ENCODE results near the gene HMCES.
"Not testable (repeated sequence)": the region's sequence is repeated elsewhere in the genome, so short reads cannot be mapped to it uniquely, and the experiment has no call there.

Gene HMCES

DNA sequence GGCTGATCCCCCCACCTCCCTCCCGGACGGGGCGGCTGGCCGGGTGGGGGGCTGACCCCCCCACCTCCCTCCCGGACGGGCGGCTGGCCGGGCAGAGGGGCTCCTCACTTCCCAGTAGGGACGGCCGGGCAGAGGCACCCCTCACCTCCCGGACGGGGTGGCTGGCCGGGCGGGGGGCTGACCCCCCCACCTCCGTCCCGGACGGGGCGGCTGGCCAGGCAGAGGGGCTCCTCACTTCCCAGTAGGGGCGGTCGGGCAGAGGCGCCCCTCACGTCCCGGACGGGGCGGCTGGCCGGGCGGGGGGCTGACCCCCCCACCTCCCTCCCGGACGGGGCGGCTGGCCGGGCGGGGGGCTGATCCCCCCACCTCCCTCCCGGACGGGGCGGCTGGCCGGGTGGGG, 60.5 kb downstream of the HMCES start:
- H3K27ac Mint-ChIP-seq; DNase-seq (ENCODE audit: low spot score in 2 of 2); H3K4me1 Mint-ChIP-seq; H3K36me3 Mint-ChIP-seq; H3K4me3 Mint-ChIP-seq; ATAC-seq; H3K9me3 Mint-ChIP-seq: not testable (repeated sequence)

DNA sequence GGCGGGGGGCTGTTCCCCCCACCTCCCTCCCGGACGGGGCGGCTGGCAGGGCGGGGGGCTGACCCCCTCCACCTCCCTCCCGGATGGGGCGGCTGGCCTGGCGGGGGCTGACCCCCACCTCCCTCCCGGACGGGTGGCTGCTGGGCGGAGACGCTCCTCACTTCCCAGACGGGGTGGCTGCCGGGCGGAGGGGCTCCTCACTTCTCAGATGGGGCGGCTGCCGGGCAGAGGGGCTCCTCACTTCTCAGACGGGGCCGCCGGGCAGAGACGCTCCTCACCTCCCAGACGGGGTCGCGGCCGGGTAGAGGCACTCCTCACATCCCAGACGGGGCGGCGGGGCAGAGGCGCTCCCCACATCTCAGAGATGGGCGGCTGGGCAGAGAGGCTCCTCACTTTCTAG, 61.2 kb downstream of the HMCES start:
- not testable (repeated sequence) for H3K36me3 Mint-ChIP-seq; ATAC-seq; H3K4me1 Mint-ChIP-seq; DNase-seq (ENCODE audit: low spot score in 2 of 2); H3K27ac Mint-ChIP-seq; H3K9me3 Mint-ChIP-seq; H3K4me3 Mint-ChIP-seq

DNA sequence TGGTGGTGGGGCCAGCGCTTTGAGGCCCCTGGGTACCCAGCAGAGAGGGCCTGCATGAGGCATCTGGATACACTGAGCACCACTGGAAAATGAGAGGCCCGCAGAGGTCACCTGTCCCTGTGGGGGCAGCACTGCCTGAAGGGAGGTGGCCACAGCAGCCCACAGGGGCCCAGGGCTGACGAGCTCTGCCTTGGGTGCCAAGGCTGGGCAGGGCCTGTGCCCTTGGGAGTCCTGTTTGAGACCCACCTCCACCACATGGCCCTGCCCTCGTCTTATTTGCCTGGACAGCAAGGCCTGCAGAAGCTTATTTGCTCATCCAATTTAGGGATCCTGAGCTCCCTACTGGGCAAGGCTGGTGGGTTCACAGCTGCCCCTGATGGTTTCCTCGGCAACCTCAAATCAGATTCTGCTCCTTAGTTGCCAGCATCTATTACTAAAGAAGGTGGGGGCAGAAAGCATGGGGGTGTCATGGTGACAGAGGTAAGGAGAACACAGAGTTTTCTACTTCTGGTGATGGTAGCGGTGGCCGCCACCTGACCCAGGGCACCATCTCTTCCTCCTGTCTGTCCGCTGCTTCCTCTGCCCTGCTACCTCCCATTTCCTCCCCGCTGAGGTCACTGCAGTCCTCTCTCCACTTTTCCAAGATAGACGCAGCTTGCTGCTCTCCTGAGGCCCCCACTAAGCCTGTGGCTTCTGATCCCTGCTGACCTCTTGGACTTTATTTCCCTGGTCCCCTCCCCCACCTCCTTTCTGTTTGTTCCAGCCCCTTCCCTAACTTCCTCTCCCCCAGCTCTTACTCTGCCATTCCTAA, 62.9 kb downstream of the HMCES start:
- H3K9me3 Mint-ChIP-seq = no peaks in the 10 kb centered on the region
- no peak overlapping the region for H3K27ac Mint-ChIP-seq
- no peak overlapping the region for H3K4me3 Mint-ChIP-seq
- peaks cover 8% of the 10 kb centered on the region for H3K4me1 Mint-ChIP-seq
- peak; percentile 5 for ATAC-seq
- no peak for DNase-seq (ENCODE audit: low spot score in 2 of 2)
- H3K36me3 Mint-ChIP-seq = no peaks in the 10 kb centered on the region

DNA sequence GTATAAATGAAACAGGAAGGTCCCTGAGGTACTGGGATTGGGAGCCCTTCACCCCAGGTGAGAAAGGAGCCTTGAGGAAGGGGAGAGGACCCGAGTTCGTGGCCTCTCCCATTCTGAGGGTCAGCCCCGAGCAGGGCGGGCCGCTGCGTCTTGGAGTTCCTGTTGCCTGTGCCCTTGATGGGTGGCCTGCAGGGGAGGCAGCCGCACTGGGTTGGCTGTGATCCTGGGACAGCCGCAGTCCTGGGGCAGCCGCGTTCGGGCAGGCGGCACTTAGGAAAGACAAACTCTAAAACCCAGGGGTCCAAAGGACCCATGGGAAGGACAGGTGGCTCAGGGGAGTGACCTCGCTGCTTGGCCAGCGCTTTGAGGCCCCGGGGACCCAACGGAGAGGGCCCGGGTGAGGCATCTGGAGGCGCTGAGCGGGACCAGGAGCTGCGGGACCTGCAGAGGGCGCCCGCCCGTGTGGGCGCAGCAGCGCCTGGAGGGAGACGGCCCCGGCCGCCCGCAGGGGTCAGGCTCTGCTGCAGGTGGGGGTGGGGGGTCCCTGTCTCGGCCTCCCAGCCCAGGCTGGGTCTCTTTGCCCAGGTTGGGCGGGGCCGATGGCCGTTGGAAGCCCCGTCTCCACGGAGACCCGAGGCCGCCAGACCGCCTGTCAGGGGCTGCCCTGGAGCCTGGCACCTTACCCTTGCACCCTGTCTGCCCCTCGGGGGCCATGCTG, 65.1 kb downstream of the HMCES start:
- no peaks in the 10 kb centered on the region for H3K9me3 Mint-ChIP-seq
- DNase-seq (ENCODE audit: low spot score in 2 of 2) (peak in 1 of 2 donors; percentile 62), ATAC-seq (peak; percentile 76)
- peaks cover 13% of the 10 kb centered on the region for H3K4me1 Mint-ChIP-seq
- H3K36me3 Mint-ChIP-seq = no peaks in the 10 kb centered on the region
- peak overlapping the region; percentile 36 for H3K4me3 Mint-ChIP-seq
- no peak overlapping the region for H3K27ac Mint-ChIP-seq

DNA sequence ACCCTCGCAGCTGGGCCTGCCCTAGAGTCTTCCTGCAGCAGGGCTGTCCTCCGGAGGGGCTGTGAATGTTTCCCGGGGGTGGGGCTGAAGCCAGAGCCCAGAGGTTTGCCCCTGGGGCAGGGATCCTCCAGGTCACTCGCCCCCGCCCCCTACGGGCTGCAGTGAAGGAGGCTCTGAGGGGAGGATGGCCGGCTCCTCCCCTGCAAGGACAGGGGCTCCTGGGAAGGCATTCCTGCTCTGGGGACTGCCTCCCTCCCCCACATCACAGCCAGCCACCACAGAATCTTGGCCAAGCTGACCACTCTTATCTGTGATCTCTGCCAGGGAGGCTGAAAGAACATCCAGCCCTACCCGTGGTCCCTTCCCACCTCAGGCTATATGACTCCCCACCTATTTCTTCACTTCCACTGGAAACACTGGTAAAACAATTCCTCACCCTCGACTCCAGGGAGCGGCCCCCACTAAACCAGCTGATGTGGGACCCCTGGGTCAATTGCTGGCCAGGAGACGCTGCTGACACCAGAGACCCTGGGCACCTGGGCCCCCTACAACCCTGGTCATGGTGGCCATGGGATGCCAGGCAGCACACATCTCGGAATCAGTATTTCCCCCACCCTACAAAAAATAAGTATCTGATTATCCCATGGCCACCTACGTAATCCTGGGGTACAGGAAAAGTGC, 66.0 kb downstream of the HMCES start:
- DNase-seq (ENCODE audit: low spot score in 2 of 2) (no peak), ATAC-seq (no peak)
- Mint-ChIP-seq H3K4me1 (peaks cover 13% of the 10 kb centered on the region), H3K36me3 (no peaks in the 10 kb centered on the region), H3K9me3 (no peaks in the 10 kb centered on the region), H3K27ac (no peak overlapping the region), H3K4me3 (no peak overlapping the region)

DNA sequence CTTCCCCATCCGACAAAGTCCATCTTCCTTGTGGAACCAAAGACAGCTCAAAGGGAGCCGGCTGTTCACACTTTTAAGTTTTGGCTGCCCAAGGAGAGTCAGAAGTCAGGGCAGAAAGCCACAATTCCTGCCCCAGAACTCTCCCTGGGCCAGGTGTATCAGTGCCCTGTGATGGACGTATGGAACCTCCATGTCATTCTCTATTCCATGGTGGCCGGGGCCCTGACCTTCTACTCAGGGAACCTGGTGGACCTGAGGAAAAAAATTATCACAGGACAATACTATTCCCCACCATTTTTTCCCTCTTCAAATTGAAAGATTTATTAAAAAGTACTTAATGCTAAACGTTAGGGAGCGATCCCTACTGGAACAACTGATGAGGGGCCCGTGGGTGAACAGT, 66.6 kb downstream of the HMCES start:
- no peak overlapping the region for H3K27ac Mint-ChIP-seq
- peaks cover 13% of the 10 kb centered on the region for H3K4me1 Mint-ChIP-seq
- DNase-seq (ENCODE audit: low spot score in 2 of 2) (no peak), ATAC-seq (no peak)
- H3K9me3 Mint-ChIP-seq = no peaks in the 10 kb centered on the region
- no peak overlapping the region for H3K4me3 Mint-ChIP-seq
- no peaks in the 10 kb centered on the region for H3K36me3 Mint-ChIP-seq

DNA sequence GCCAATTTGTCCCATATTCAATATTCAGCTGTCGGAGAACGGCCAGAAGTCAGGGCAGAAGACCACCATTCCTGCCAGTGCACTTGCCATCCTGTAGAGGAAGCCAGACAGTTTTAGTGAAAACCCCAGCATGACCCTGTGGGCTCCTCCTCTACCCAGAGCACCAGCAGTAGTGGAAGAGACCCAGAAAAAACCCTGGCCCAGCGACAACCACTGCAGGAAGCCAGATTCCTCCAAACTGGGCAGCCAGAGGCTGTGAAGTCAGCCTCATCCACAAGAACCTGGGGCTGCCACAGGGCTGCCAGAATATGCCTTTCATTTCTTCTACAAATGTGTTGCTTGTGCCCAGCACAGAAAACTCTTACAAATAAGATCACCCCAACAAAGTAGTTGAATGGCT, 67.3 kb downstream of the HMCES start:
- DNase-seq (ENCODE audit: low spot score in 2 of 2) = no peak
- H3K4me3 Mint-ChIP-seq = no peak overlapping the region

DNA sequence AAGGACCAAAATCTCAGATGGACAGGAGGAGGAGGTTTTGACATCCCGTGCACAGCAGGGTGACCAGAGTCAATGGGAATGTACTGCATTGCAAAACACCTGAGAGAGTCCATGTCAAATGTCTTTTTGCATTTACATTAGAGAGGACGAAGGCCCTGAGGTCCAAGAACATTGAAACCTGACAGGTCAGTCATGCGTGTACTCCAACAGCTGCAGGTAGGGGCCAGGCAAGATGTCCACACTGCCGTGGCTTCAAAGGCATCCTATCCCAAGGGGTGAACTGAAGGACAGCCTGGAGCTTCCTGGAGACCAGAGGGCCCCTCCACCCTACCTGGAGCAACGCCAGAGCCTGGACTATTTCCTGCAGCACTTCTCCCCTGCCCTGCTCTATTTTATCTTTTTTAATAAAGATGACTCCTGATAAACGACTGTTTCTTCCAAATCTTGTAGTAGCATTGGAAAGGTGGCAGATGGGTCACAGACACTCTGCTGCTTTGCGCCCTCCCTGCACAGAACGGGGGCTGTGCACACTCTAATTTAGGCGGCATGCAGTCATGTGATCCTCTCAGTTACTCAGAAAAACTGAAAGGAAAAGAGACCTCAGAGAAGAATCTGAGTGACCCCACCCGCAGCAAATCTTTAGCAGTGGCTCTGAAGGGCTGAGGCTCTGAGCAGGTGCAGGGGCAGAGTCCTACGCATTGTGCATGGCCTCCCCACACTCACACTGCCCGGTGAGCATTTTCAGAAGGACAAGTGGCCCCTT, 68.2 kb downstream of the HMCES start:
- no peak for DNase-seq (ENCODE audit: low spot score in 2 of 2)
- H3K4me3 Mint-ChIP-seq = no peak overlapping the region
- ATAC-seq = no peak
- H3K4me1 Mint-ChIP-seq = peaks cover 13% of the 10 kb centered on the region
- no peak overlapping the region for H3K27ac Mint-ChIP-seq
- no peaks in the 10 kb centered on the region for H3K9me3 Mint-ChIP-seq
- no peaks in the 10 kb centered on the region for H3K36me3 Mint-ChIP-seq

More for the DNA sequence above, 67.3 kb downstream of the HMCES start:
- Mint-ChIP-seq H3K27ac (no peak overlapping the region), H3K4me1 (peaks cover 13% of the 10 kb centered on the region), H3K36me3 (no peaks in the 10 kb centered on the region), H3K9me3 (no peaks in the 10 kb centered on the region)
- ATAC-seq = no peak

DNA sequence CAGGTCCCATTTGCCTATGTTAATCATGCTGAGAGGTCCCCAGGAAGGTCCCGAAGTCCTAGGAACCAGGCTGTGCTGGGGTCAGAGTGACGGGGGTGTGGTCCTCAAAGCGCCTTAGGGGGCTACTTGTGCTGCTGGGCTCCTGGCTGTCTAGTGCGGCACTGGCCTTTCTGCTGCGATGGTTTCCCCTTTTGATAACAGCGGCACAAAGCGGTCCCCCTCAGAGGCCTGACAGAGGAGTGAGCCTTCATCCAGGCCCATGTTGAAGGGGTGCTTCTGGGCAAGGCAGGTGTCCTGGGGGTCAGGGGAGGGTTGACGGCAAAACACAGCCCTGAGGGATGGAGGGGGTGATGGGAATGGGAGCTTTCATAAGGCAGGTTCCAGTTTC, 68.8 kb downstream of the HMCES start:
- Mint-ChIP-seq H3K36me3 (no peaks in the 10 kb centered on the region), H3K27ac (no peak overlapping the region), H3K4me3 (no peak overlapping the region), H3K9me3 (no peaks in the 10 kb centered on the region), H3K4me1 (peaks cover 13% of the 10 kb centered on the region)
- DNase-seq (ENCODE audit: low spot score in 2 of 2) (no peak), ATAC-seq (no peak)

DNA sequence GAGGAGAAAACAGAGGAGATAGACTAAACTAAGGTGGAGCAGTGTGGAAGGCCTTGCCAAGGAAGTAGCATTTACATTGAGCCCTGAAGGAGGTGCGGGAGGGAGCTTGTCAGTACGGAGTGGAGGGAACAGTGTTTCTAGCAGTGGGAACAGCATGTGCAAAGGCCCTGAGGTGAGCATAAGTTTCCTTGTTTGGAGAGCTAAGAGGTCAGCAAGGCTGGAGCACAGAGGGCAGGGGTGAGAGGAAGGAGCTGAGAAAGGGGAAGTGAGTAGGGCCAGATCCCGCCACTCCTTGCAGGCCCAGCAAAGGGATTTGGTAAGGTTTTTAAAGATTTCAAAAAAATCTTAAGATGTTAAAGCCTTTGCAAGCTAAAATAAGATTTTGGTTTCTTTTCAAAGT, 70.1 kb downstream of the HMCES start:
- Mint-ChIP-seq H3K4me1 (peaks cover 7% of the 10 kb centered on the region), H3K9me3 (no peaks in the 10 kb centered on the region), H3K36me3 (no peaks in the 10 kb centered on the region), H3K27ac (no peak overlapping the region), H3K4me3 (no peak overlapping the region)
- no peak for ATAC-seq
- DNase-seq (ENCODE audit: low spot score in 2 of 2) = no peak

DNA sequence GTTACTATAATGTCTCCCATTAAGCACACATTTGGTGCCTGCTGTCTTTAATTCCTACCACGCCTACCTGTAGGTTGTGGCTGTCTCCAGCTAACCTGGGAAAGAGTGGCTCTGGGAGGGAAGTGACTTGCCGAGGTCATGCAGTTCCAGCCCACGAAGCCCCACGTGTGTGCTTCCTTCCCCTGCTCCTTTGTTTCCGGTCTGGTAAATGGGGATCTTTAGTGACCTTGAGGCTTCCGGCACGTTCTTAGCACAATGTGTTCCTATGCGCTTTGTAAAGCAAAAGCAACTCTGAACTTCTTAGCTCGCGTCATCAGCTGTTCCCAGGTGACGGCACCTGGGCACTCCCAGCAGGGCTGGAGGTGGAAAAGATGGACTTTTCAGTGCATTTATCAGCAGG, 70.5 kb downstream of the HMCES start:
- ATAC-seq; H3K27ac Mint-ChIP-seq; H3K9me3 Mint-ChIP-seq; H3K36me3 Mint-ChIP-seq; DNase-seq (ENCODE audit: low spot score in 2 of 2); H3K4me3 Mint-ChIP-seq; H3K4me1 Mint-ChIP-seq: not testable (repeated sequence)

DNA sequence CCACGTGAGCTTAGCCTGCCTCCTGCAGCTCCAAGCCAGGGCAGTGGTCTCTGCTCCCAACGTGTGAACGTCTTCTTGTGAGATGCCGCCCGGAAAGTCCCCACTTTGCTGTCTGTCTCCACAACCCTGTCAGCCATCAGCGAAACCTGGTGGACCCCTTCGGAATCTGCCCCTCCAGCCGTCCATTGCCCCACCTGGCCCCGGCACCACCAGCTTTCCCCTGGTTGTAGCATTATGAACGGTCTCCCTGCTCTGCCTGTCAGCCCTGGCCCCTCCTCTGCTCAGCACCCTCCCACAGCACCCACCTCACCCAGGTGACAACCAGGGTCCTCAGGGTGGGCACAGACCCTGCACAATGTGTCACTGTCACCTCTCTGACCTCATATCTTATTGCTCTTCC, 71.1 kb downstream of the HMCES start:
- H3K36me3 Mint-ChIP-seq = no peaks in the 10 kb centered on the region
- DNase-seq (ENCODE audit: low spot score in 2 of 2) = no peak
- H3K9me3 Mint-ChIP-seq = no peaks in the 10 kb centered on the region
- ATAC-seq = no peak
- H3K4me1 Mint-ChIP-seq = peaks cover 5% of the 10 kb centered on the region
- H3K27ac Mint-ChIP-seq = peak overlapping the region; percentile 18
- H3K4me3 Mint-ChIP-seq = no peak overlapping the region

DNA sequence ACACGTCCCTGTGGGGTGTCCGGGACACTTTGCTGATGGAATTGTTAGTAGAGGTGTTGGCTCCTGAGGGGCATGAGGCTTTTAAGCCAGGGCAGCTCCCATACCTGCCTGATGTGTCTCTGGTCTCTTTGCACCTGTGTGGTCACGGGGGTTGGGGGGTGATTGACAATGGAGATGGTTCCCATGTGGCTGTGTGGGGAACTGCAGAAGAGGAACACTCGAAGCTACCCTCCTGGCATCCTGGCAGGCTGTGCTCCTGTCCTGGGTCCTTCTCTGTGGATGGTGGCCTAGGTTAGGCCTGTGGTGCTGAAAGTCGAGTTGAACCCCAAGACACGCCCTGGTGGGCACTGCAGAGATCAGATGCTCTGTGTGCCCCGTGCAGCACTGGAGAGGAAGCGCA, 73.4 kb downstream of the HMCES start:
- peak; percentile 34 for ATAC-seq

DNA sequence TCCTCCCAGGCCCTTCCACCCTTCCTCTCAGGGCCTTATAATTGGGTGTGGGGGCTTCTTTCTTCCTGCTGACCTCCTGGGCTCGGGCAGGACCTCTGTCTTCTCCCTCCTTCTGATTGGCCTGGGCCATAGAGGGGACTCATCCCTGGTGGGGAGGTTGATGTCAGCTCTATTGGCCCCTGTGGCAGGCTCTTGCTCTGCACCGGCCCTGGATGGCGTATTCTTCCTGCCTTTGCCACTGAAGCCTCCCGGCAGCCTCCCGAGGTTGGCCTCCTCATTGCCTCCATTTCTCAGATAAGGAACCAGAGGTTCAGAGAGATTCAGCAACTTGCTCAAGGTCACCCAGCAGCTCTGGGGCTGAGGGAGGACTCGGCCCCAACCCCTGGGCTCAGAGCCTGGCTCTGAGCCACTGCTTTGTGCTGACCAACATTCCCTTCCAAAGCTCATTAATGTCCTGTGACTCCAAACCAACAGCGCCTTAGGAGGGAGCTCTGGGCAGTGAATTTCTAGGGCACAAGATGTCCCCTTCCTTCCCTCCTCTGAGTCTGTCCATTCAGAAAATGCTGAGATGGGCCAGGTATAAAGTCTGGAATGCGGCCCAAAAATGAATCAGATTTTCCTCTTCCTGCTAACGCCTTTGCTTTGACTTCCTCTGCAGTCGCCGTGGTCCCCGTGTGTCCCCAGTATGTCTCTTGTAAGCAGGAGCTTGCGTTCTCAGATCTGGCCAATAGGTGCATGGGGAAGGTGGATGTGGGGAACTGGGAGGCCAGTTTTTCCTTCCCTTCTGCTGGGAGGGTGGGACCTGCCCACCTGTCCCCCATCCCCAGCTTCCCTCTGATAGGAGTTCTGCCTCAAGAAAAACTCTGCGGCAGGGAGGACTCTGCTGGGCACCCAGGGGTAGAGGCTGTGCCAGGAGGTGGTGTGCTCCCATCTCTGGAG, 74.2 kb downstream of the HMCES start:
- H3K4me1 Mint-ChIP-seq = no peaks in the 10 kb centered on the region
- ATAC-seq = no peak
- no peak for DNase-seq (ENCODE audit: low spot score in 2 of 2)
- no peak overlapping the region for H3K4me3 Mint-ChIP-seq
- H3K9me3 Mint-ChIP-seq = no peaks in the 10 kb centered on the region
- H3K27ac Mint-ChIP-seq = peak overlapping the region; percentile 5
- H3K36me3 Mint-ChIP-seq = no peaks in the 10 kb centered on the region

More for the DNA sequence above, 73.4 kb downstream of the HMCES start:
- Mint-ChIP-seq H3K9me3 (no peaks in the 10 kb centered on the region), H3K27ac (no peak overlapping the region), H3K4me3 (no peak overlapping the region), H3K36me3 (no peaks in the 10 kb centered on the region), H3K4me1 (peaks cover 2% of the 10 kb centered on the region)
- no peak for DNase-seq (ENCODE audit: low spot score in 2 of 2)
